NK-92 (cell line): ENCODE results near the gene STUM.
"Not testable (repeated sequence)": the region's sequence is repeated elsewhere in the genome, so short reads cannot be mapped to it uniquely, and the experiment has no call there.

Source experiments
- DNase-seq: peaks from one replicate; lab custom pipeline; 2025; ENCODE audit not compliant: unreplicated experiment; lab: John Stamatoyannopoulos, UW

Gene STUM

DNA sequence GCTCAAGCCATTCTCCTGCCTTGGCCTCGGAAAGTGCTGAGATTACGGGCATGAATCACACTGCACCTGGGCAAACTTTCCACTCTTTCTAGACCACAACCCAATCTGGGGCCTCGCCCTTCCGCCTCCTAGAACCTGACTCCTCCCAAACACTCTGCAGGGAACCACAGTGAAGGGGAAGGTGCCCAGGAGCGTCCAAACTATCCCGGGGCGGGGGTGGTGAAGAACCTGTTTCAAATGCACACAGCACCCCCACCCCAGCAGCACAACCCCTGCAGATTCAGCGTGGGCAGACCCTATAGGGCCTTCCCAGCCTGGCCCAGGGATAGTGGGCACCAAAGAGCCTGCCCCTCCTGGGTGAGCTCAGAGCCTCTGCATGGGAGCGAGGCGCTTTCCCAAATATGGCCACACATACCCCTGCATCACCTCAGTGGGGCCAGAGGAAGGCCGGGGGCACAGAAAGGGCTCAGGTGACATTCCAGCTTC lies 86.9 kb downstream of the STUM start:
- no peak for DNase-seq

DNA sequence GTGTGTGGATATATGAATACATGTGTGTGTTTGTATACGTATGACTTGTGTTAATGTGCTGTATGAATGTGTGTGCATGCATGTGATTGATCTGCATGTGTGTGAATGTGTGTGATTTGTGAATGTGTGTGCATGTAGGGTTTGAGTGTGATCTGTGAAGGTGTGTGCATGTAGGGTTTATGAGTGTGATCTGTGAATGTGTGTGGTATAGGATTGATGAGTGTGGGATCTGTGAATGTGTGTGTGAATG lies 88.2 kb downstream of the STUM start:
- no peak for DNase-seq

DNA sequence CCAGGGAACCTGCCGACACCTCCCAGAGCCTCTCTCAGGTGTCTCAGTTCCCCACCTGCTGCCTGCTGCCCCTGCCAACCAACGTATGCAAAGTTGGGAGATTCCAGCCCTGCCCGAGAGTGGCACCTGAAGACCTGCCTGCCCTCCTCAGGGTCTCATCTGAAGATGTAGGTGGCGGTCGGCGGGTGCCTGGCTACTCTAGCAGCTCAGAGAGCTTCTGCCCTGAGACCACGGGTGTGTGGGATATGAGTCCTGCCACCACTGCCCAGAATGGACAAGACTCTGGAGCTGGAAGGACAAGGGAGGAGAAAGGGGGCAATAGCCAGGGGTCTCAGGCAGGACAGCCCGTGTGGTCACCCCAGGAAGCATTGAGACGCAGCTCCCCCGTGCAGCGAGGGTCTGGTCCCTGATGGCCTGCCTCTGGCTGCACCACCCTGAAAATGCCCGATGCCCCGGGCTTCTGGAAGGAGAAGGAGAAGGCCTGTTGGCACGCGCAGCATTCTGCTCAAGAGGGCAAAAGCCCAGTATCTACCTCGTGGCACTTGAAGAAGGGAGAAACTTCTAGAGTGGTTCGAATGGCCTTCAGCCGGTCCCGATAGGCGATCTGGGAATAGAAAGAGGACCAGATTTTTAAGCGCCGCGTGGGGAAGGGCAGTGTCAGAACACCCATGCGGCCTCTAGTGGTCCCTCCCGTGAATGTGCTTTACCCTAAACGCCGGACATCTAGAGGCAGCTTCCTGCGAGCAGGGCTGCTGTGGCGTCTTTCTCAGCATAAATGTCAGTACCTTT lies 88.8 kb downstream of the STUM start:
- DNase-seq = no peak

DNA sequence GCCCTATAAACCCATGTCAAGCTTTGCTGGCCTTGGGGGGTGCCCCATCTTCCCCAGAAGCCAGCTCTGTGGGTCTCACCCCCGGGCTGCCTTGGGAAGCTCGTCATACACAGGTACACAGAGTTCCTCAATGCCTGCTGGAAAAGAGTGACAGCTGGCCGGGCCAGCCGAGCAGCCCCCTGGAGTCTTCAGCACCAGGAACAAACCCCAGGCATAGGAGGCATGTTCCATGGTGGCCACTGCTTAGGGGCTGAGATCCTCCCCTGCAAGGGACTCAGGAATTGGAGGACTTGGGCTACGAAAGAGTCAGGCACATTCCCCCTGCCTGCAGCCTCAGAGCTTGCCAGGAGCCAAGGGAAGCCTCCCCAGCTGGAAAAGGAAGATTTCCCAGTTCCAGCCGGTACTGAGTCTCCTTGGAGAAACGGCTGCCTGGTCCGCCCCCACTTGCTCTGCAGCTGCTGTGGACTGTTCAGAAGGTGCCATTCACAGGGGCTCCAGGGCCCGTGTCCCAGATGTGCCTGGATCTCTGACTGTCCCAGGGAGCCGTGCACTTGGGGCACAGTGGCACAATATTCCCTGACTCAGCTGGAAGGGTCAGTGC lies 89.5 kb downstream of the STUM start:
- DNase-seq = no peak

DNA sequence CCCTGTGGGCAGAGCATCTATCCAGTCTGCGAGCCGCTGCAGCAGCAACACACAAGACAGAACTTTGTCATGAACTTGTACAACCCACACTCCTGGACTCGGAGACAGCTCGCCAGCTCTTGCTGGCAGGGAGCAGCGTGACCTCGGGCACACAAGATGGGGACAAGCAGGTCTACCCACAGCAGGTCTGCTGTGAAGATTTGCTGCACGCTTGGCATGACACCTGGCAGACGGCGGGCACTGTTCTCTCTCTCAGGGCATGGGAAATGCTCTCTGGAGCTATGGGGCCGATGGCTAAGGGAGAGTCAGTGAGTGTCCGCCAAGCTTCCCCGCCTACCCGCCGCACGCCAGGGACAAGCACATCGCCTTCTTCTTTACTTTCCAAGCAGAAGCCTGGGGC lies 90.0 kb downstream of the STUM start:
- no peak for DNase-seq

DNA sequence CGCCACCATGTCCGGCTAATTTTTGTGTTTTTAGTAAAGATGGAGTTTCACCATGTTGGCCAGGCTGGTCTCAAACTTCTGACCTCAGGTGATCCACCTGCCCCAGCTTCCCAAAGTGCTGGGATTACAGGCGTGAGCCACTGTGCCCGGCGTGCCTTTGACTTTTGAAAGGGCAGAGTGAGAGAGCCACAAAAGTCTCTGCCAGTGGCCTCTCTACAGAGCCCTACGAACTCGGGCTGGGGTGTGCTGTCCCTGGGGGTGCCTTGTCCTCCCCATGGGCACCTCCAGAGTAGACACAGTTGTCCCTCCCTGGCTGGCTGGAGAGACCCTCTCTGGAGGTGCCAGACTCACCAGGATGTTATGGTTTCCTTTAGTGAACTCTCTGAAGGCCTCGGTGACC lies 90.6 kb downstream of the STUM start:
- DNase-seq = not testable (repeated sequence)

DNA sequence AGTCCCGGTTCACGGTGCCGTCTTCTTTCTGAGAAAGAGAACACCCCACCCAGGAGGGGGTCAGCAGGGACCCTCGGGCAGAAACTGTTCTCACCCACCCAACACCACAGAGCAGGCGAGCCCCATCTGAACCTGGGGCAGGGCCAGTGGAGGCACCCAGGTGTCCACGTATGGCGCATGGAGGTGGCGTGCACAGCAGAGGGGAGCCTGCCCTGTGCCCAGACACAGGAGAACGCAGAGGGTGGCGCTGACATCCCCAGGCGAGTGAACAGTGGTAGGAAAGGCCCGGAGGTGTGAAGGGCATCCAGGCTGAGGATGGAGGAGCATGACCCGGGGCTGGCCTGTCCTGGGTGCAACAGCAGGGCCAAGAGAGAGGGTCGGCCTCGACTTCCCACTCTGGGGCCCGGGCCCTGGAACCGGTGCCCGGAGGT lies 91.1 kb downstream of the STUM start:
- DNase-seq = no peak

DNA sequence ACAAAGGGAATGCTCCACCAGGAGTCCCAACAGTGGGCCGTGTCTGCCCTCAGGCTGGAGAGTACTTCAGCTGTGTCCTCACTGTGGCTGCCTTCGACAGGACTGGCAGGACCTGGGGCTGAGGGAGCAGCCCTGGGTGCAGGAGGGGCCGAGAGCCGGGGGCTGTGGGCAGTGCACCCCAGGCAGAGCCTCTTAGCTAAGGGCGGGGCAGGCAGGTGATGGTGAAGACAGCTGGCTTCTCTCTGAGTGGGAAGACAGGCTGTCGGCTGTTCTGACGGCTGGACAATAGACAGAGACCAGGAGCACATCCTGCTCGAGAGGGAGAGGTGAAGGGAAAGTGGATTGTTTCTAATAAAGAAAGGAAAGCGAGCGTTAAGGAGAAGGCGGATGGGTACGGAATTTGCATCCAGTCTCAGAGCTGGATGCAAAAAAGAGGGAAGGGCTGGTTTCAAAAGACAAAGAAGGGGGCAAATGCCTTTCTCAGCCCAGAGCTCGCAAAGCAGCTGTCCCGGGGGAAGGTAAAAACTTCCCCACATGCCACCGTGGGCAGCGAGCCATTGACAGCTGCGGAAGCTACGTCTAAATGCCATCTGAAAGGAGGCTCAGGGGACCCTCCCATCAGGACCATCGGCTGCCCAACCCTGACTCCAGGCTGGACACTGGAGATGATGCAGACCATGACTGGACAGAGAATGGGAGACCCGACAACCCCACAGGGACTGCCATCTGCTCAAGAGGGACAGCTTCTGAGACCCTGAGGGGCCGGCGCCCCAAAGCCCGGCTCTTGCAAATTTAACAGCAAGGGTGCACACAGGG lies 92.0 kb downstream of the STUM start:
- no peak for DNase-seq

DNA sequence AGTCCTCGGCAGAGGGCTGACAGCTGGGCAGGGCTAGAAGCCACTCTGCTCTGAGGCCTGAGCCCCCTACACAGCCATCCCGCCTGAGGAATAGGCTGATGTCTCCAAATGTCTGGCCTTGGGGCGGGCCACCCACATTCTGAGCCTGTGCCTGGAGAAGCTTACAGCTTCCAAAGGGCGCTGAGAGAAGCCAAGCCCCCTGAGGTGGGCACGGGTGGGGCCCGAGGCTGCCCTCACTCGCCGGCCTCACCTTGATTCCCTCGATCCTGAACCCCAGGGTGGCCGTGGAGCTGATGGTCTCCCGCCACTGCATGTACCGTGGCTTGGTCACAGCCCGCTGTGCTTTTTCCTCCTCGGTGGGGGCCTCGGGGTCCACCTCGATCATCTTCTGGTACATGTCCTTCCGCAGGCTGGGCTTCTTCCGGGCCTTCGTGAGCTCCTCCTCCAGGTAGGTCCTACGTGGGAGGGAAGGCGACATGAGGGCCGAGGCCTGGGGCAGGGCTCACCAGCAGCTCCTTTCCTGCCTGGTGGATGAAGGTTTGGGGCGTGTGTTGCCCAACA lies 93.2 kb downstream of the STUM start:
- no peak for DNase-seq

DNA sequence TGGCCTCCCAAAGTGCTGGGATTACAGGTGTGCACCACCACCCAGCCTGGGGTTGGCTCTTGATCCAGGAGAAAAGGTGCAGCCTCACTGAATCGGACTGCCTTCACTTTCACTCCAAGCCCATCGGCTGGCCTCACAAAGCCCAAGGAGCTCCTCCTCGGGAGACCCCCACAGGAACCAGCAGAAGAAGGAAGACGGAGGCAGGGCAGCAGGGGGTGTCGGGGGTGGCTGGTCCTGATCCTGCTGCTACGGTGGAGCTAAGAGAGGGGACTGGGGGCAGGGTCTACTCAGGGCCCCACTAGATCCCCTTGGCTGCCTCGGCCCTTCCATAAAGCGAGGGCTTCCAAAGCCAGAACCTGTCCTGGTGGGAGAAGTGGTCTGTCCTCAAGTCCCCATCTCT lies 93.9 kb downstream of the STUM start:
- no peak for DNase-seq

DNA sequence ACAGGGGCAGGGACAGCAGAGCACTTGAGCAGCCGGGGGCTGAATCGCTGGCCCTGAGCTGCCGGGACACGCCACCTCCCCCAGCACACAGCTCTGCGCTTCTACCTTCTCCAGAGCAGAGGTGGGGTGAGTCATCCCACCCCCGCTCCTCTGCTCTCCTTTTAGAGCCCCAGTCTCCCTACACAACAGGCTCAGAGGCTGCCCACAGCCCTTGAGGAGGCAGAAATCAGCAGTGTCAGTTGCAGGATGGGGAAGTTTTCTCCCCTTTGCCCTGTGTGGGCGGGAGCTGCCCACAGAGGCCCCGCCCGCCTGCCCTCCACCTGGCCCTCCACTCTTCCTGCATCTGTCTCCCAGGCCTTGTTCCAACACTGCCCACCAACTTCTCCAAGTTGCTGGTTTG lies 94.6 kb downstream of the STUM start:
- DNase-seq = no peak

DNA sequence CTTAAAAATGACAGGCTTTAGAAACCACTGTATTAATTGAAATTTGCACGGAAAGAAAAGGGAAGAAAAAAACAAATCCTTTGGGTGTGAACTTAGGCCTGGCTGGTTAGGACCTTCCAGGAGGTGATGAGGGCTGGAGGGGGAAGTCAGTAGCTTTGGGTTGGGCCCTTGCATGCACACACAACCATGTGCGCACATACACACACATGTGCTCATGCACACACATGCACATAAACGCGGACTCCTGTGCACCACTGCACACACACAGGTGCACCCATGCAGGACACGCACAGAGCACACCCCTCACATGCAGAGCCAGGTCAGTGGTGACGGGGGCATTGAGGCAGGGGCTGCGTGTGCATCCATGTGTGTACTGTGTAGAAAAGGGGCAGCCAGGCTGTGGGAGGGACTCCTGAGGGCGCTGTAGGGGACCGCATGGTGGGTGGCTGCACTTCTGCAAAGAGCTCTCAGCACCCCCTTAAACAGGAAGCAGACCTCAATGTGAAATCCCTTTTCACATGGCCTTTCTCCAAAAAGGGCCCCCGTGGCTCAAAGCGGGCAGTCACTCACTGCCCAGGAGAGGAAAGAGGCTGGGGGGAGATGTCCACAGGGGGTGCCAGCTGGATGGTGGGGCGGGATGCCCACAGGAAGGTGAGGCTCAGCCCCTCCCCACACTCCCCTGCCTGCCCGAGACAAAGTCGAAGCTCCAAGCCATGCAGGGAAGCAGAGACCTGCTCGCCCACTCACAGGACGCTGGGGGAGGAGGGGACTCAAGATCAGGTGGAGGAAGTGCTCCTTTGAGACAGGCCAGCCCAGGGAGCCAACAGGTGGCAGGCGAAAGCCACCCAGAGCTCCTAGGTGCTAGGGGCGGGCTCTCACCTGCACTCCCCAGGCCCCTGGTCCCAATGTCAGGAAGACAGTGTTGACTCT lies 95.3 kb downstream of the STUM start:
- DNase-seq = no peak

DNA sequence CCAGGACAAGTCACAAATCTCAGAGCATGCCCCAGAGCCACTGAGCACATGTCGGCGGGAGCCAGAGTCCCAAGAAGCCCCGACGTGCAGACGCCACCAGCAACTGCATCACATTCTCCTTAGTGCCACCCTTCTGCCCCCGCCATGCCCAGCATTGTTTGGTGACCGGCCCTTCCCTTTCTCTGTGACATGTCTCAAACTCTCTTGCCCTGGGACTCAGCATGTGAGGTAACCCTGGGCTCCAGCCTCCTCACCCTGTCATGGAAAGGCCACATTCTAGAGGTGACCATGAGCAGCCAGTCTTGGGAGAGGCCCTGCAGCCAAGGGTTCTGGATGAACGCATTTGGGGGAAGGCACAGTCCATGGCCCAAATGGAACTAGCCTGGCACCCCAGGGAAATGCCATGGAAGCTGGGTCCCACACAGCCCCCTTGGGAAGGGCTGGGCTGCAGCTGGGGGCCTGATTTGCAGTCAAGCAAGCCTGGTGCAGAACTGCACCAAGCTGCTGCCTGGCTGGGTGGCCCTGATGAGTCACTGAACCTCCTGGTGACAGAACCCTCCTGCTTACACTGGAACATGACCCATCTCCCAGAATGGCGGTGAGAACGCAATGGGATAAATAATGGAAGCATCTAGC lies 96.1 kb downstream of the STUM start:
- DNase-seq = no peak

DNA sequence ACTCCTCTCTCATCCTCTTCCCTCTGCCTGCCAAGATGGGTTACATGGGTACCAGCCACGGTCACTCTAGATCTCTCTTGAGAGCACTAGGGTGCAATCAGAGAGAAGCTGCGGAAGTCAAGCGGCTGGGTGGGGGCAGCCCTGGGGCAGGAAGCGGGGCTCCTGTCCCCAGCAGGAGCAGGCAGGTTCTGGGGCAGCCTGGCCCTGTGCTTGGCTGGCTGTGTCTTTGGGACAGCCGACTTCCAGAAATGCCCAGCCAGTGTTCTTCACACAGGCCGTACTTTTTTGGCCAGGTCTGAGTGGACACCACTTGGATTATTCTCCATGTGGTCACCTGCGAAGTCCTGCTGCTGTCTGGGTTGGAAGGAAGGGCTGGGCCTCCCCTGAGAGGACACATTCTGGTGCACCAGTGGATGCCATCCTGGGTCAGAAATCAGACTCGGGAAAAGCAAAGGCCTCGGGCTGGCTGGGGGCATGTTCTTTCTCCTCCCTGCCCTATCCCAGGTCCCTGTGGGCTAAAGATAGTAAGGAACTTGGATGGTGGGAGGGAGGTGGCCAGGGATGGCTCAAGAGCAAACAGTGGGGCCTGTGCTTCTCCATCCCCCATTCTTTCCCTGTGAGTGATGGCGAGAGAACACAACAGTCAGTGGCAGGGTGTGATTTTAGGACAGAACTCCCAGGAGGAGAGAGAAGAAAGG lies 96.9 kb downstream of the STUM start:
- no peak for DNase-seq

DNA sequence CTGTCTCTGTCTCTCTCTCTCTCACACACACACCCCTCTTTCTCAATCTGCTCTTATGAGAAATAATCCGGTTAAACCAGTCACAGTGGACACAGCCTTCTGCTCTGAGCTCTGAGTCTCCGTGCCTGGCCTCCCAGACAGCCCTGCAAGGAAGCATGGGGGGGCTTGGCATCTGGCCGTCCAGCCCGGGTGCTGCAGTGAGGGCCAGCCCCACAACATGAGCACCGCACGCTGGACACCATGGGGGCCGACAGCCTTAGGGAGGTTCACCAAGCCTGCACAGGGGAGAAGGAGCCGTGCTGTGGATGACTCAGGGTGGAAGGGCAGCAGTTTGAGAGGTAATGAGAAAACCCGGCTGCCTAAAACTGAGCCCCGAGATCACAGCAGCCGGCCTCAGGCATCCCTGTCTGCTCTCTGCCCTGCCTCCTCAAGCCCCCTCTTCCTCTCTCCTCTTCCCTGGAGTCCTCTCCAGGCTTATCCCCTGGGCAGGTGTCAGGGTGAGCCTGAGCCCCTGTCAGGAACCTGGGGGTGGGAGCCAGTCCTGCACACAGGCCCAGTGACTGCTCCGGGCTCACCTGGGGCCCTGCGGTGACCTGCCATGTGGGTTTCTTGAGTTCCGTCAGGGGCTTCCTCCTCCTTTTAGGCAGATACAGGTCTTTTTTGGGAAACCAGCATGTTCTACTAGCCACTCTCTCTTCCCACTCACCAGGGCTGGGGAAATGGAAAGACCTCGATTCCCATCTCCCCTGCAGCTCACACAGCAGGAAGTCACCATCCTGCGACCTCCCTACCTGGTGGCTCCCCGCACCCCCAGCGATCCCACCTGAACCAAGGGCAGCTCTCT lies 97.7 kb downstream of the STUM start:
- no peak for DNase-seq

DNA sequence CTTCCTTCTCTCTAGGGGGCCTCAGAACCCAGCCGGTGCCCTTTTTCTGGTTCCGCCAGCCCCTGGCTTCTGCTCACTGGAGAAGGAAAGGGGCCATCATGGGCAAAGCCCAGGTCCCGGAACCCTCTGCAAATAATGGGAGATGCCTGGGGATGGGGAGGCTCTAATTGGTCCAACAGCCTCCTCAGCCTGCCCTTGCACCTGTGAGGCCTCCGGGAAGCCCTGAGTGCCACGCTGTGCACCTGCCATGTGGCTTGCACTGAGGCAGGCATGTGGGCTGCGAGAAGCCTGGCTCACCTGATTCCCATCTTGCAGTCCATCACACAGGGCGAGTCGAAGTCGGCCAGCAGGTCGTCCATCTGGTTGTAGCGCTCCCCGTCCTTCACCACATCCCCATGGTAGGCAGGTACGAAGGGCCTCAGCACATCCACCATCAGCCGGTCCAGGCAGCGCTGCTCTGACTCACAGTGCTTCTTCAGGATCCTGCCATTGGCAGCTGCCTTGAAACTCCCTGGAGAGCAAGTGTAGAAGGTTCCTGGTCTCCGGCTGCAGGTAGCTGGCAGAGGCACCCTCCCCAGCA lies 98.4 kb downstream of the STUM start:
- DNase-seq = no peak

DNA sequence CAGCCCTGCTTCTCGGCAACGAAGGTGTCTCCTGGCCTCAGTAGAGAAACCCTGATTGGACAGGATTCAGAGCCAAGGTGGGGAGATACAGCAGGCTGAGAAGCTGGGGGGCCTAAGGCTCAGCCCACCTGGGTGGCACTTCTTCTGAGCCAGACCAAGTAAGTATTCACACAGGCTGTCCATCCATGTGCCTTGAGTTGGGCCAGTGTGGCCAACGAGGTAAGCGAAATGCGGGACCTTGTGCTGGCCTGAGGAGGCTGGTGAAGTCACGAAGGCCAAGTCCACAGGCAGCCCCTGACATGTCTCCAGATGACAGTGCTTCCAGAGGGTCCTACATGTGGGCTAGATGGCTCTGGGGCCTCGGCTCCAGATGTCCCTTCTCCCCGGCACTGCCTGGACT lies 99.2 kb downstream of the STUM start:
- no peak for DNase-seq

DNA sequence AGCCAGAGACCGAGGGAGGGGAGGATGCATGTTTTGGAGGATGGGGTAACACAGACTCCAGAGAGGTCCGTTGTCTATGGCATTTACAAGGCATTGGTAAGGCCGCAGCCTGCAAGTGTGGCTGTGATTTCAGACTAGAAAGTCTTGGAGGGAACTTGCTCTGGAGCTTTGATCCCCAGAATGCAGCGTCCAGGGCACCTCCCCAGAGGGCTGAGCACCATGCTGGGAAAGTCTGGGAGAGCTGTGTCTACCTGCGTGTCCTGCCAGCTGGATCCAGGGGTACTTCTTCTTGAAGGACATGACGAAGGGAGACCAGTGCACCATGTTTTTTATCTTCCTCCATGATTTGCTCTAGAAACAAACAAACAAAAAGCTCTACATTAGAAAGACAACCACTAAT lies 99.9 kb downstream of the STUM start:
- no peak for DNase-seq
